ENCODE measurements around the gene KLC1. TPM values are rescaled to one million over a fixed set of nuclear protein-coding genes. Genes with fewer than 3 reads are reported as not detected.
A peak's percentile ranks its signal among the peaks of the same experiment; 100 is the strongest.

Gene KLC1
- total and polyA plus RNA-seq, 2 of the 13 experiments (the other 11 are each of a cell fraction or from before 2014, with no cell fraction given) = 53.2 to 63.5 TPM

DNA sequence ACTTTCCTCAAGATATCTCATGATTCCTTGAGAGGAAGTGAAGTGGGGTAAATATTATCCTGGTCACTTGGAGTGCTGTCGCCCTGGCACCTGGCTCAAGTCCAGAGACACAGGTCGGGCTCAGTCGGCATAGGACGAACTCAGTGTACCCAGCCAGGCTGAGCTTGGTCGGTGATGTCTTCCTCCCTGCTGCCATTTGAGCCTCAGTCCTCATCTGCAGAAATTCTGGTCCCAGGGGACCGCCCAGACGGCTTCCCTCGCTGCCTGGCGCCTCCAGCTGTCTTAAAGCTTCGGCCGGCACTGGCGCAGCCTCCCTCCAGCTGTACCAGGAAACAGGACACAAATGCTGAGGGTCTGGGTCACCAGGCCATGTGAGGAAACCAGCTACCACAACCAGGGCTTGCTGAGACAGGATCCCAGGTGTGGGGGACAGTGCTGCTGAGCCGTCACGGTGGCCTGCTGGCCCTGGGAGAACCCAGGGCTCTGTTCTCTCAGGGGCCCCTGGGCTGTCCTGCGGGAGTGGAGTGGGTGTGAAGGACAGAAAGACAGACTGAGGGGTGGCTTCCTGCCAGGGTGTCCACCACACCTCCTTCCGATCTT is 5.0 kb upstream of the KLC1 start (continued):
- TF ChIP-seq, protein P1, sequence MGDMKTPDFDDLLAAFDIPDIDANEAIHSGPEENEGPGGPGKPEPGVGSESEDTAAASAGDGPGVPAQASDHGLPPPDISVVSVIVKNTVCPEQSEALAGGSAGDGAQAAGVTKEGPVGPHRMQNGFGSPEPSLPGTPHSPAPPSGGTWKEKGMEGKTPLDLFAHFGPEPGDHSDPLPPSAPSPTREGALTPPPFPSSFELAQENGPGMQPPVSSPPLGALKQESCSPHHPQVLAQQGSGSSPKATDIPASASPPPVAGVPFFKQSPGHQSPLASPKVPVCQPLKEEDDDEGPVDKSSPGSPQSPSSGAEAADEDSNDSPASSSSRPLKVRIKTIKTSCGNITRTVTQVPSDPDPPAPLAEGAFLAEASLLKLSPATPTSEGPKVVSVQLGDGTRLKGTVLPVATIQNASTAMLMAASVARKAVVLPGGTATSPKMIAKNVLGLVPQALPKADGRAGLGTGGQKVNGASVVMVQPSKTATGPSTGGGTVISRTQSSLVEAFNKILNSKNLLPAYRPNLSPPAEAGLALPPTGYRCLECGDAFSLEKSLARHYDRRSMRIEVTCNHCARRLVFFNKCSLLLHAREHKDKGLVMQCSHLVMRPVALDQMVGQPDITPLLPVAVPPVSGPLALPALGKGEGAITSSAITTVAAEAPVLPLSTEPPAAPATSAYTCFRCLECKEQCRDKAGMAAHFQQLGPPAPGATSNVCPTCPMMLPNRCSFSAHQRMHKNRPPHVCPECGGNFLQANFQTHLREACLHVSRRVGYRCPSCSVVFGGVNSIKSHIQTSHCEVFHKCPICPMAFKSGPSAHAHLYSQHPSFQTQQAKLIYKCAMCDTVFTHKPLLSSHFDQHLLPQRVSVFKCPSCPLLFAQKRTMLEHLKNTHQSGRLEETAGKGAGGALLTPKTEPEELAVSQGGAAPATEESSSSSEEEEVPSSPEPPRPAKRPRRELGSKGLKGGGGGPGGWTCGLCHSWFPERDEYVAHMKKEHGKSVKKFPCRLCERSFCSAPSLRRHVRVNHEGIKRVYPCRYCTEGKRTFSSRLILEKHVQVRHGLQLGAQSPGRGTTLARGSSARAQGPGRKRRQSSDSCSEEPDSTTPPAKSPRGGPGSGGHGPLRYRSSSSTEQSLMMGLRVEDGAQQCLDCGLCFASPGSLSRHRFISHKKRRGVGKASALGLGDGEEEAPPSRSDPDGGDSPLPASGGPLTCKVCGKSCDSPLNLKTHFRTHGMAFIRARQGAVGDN (CRISPR knock-in tag; IDR thresholded peaks at IDR 0.05) = peak; percentile 35; the same call in 1 of the 2 replicates
- no peak for TF ChIP-seq MED1 (CRISPR knock-in tag; IDR thresholded peaks at IDR 0.05)
- TF ChIP-seq, protein P2, sequence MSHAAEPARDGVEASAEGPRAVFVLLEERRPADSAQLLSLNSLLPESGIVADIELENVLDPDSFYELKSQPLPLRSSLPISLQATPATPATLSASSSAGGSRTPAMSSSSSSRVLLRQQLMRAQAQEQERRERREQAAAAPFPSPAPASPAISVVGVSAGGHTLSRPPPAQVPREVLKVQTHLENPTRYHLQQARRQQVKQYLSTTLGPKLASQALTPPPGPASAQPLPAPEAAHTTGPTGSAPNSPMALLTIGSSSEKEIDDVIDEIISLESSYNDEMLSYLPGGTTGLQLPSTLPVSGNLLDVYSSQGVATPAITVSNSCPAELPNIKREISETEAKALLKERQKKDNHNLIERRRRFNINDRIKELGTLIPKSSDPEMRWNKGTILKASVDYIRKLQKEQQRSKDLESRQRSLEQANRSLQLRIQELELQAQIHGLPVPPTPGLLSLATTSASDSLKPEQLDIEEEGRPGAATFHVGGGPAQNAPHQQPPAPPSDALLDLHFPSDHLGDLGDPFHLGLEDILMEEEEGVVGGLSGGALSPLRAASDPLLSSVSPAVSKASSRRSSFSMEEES (CRISPR knock-in tag; IDR thresholded peaks at IDR 0.05) = no peak
- no peak for TF ChIP-seq SALL1 (CRISPR knock-in tag; IDR thresholded peaks at IDR 0.05)
- peak; percentile 42; the same call in 1 of the 2 replicates for TF ChIP-seq ZNF891 (CRISPR knock-in tag; IDR thresholded peaks at IDR 0.05)
- TF ChIP-seq, protein P3, sequence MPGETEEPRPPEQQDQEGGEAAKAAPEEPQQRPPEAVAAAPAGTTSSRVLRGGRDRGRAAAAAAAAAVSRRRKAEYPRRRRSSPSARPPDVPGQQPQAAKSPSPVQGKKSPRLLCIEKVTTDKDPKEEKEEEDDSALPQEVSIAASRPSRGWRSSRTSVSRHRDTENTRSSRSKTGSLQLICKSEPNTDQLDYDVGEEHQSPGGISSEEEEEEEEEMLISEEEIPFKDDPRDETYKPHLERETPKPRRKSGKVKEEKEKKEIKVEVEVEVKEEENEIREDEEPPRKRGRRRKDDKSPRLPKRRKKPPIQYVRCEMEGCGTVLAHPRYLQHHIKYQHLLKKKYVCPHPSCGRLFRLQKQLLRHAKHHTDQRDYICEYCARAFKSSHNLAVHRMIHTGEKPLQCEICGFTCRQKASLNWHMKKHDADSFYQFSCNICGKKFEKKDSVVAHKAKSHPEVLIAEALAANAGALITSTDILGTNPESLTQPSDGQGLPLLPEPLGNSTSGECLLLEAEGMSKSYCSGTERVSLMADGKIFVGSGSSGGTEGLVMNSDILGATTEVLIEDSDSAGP (CRISPR knock-in tag; IDR thresholded peaks at IDR 0.05; ENCODE audit: borderline replicate concordance) = 0 out of 2 replicates have a peak, but pooled peaks have one; percentile 21
- 0 out of 2 replicates have a peak, but pooled peaks have one; percentile 47 for TF ChIP-seq ZNF567 (CRISPR knock-in tag; IDR thresholded peaks at IDR 0.05; ENCODE audit: borderline replicate concordance)
- 0 out of 2 replicates have a peak, but pooled peaks have one; percentile 41 for TF ChIP-seq ZNF777 (CRISPR knock-in tag; IDR thresholded peaks at IDR 0.05)

All from HepG2 (cell line).